CD4-positive, alpha-beta T cell treated with Interleukin-17A for 1 hour (primary cell): ENCODE data around the gene CALN1.
"Not testable (repeated sequence)": the region's sequence is repeated elsewhere in the genome, so short reads cannot be mapped to it uniquely, and the experiment has no call there.

ENCODE experiments used
- DNase-seq: peaks from one replicate; pipeline ENCODE4 v3.0.0-alpha.2; 2020

Gene CALN1

GRCh38 chr7:71851776-71852498 is 560.2 kb downstream of the CALN1 start:
- no peak for DNase-seq

DNA sequence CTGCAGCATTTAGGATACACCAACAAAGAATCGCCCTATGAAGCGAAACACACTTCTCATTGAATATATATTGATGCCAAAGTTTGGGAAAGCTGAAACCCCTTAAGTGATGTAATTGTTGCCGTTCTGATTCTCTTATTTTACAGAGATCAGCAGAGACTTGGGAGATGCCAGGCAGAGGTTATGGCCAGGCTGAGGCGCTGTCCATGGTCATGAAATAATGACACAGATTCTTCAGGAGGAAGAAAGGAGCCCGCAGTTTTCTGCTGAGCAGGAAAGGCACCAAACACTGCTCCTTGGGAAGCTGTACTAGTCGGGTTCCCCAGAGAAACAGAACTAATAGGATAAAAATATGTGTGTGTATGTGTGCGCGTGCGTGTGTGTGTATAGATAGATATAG is 566.0 kb downstream of the CALN1 start:
- DNase-seq = no peak

DNA sequence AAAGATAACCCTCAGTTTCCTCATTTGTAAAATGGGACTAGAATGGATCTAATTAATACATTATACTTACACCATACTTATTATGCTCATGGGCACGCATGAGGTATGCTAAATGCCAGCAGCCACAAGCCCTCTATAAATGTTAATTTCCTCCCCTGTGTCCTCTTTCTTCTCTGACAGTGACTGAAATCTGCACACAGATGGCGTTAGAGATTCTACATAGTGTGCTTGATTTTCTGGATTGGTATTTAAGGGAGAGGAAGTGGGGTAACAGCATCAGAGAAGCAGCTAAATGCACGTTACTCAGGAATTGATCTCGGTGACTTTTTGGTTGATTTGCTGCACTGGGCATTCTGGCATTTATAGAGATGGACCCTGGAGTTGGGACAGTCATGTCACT is 568.5 kb downstream of the CALN1 start:
- DNase-seq = no peak

DNA sequence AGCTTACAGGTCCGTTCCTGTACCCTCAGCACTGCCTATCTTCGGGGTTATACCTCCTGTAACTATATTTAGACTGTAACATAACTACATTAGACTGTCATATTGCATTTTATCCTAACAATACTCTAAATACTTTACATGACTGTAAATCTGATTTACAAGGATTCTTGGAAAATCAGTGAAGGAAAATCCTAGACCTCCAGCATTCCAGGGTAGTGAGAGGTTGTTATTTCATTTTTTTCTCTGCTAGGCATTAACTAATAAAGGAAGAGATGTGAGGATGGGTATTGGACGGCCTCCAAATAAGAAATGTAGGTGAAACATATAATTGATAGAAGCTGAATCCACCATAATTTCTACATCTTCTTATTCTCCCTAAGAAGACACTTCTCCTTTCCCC is 569.4 kb downstream of the CALN1 start:
- DNase-seq = no peak

- no peak for DNase-seq
Measured at GRCh38 chr7:71842381-71842780, 569.8 kb downstream of the CALN1 start.

- no peak for DNase-seq
Measured at GRCh38 chr7:71835056-71835455, 577.1 kb downstream of the CALN1 start.

DNA sequence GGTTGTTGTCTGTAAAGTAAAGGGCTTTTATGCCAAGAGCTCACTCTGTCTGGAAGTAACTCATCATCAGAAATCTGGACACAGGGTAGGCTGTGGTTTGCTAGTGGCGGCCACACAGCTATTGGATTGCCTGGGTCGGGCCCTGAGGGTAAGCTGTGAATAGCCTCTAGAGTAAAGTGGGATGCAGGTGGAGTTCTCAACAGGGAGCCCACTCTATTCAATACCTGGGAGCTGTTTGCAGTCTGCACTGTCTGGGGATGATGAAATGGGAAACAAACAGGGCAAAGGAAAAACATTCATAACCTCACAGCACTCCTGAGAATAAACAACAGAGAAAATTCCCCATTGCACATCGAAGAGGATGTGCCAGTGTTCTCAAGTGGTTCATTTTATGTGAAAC is 582.6 kb downstream of the CALN1 start:
- no peak for DNase-seq

- no peak for DNase-seq
Measured at GRCh38 chr7:71828361-71828760, 583.8 kb downstream of the CALN1 start.

GRCh38 chr7:71826141-71826540 is 586.0 kb downstream of the CALN1 start:
- DNase-seq = no peak

DNA sequence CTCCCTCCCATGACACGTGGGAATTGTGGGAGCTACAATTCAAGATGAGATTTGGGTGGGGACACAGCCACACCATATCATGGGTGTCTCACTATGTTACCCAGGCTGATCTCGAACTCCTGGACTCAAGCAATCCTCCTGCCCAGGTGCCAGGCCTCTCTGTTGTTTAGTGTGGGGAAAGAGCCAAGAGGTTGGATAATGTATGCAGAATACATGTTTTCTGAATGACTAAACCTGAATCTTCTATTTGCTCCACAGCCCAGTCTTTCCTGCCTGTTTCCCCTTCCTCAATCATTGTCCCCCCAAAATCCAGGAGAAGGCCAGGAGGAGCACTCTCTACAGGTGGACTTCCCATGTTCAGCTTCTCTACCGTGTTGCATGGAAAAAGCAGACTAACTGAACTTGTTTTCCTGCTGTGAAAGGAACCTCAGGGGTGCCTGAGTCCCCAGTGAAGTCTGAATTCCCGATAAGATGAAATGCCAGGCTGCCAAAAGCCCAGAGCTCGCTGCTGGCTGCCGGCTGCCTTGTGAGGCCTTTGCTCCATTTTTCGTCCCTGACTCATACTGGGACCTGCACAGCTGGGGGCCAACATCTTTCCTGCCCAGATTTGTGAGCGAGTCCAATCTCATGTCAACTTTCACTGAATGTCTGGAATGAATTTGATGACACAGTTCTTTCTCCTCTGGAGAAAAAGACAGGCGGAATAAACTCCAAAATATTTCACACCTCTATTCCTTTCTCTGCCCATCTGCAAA is 588.0 kb downstream of the CALN1 start:
- DNase-seq = no peak

- DNase-seq = not testable (repeated sequence)
Measured at GRCh38 chr7:71822406-71822805, 589.7 kb downstream of the CALN1 start.

GRCh38 chr7:71817916-71818315 is 594.2 kb downstream of the CALN1 start:
- no peak for DNase-seq

- no peak for DNase-seq
Measured at GRCh38 chr7:71808115-71808514, 604.0 kb downstream of the CALN1 start.

- no peak for DNase-seq
Measured at GRCh38 chr7:71804256-71804655, 607.9 kb downstream of the CALN1 start.

- no peak for DNase-seq
Measured at GRCh38 chr7:71801976-71802375, 610.2 kb downstream of the CALN1 start.

- no peak for DNase-seq
Measured at GRCh38 chr7:71800321-71800720, 611.8 kb downstream of the CALN1 start.

- no peak for DNase-seq
Measured at GRCh38 chr7:71795410-71795809, 616.7 kb downstream of the CALN1 start.

GRCh38 chr7:71793251-71793650 is 618.9 kb downstream of the CALN1 start:
- no peak for DNase-seq

- no peak for DNase-seq
Measured at GRCh38 chr7:71787513-71787912, 624.6 kb downstream of the CALN1 start.

GRCh38 chr7:71785216-71785615 is 626.9 kb downstream of the CALN1 start:
- no peak for DNase-seq

GRCh38 chr7:71784781-71785180 is 627.4 kb downstream of the CALN1 start:
- DNase-seq = no peak

- DNase-seq = no peak
Measured at GRCh38 chr7:71784180-71784579, 628.0 kb downstream of the CALN1 start.

DNA sequence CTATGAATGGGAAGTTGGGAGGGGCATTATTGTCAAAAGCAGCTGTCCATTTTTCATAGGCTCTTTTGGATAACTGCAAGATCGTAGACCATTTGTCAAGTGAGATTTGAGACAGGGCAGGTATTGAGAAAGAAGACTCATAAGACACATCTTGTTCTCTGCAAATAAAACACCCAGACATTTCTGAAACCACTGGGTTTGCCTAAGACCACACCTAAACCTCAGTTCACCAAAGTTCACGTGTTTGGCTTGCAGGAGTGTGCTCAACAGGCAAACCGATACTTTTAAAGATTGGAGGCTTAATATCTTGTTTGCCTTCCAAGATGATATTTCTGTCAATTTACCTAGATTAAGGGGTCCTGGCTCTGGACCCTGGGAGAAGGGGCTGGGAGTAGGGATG is 628.4 kb downstream of the CALN1 start:
- DNase-seq = no peak

DNA sequence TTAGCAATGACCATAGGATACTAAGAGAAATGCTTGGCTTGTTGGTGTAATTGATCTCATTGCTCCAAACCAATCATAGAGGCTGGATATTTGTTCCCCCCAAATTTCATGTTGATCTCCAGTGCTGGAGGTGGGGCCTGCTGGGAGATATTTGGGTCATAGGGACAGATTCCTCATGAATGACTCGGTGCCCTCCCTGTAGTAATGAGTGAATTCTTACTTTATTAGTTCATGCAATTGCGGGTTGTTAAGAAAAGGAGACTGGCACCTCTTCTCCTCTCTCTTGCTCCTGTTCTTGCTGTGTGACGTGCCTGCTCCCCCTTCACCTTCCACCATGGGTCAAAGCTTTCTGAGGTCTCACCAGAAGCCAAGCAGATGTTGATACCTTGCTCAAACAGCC is 630.1 kb downstream of the CALN1 start:
- DNase-seq = no peak

GRCh38 chr7:71780282-71780681 is 631.9 kb downstream of the CALN1 start:
- DNase-seq = no peak
